ENCODE results near the gene FHIT.

Gene FHIT

GRCh38 chr3:60391292-60391691, 860.0 kb downstream of the FHIT start:
- no peaks in the 10 kb centered on the region for H3K4me1 ChIP-seq
- DNase-seq, result no peak
- H3K27me3 ChIP-seq, result no peaks in the 10 kb centered on the region
- no peaks in the 10 kb centered on the region for H3K9me3 ChIP-seq
- H3K4me3 ChIP-seq (ENCODE audit: low read depth, low read length), result no peak overlapping the region
- no peaks in the 10 kb centered on the region for H3K36me3 ChIP-seq
- no peak for TF ChIP-seq CTCF (IDR thresholded peaks at IDR 0.05; ENCODE audit: low read depth, low read length)

- Histone ChIP-seq H3K4me1 (no peaks in the 10 kb centered on the region), H3K4me3 (ENCODE audit: low read depth, low read length) (no peak overlapping the region), H3K9me3 (no peaks in the 10 kb centered on the region), H3K36me3 (no peaks in the 10 kb centered on the region), H3K27me3 (no peaks in the 10 kb centered on the region)
- no peak for DNase-seq
- TF ChIP-seq CTCF (IDR thresholded peaks at IDR 0.05; ENCODE audit: low read depth, low read length), result no peak
Measured at GRCh38 chr3:60388731-60389130, 862.5 kb downstream of the FHIT start.

- no peaks in the 10 kb centered on the region for H3K4me1 ChIP-seq
- no peak for TF ChIP-seq CTCF (IDR thresholded peaks at IDR 0.05; ENCODE audit: low read depth, low read length)
- H3K27me3 ChIP-seq, result no peaks in the 10 kb centered on the region
- H3K36me3 ChIP-seq, result no peaks in the 10 kb centered on the region
- DNase-seq, result no peak
- H3K4me3 ChIP-seq (ENCODE audit: low read depth, low read length), result no peak overlapping the region
- H3K9me3 ChIP-seq, result no peaks in the 10 kb centered on the region
Measured at GRCh38 chr3:60386306-60386705, 864.9 kb downstream of the FHIT start.

GRCh38 chr3:60384341-60384740, 866.9 kb downstream of the FHIT start:
- H3K9me3 ChIP-seq, result no peaks in the 10 kb centered on the region
- H3K36me3 ChIP-seq, result no peaks in the 10 kb centered on the region
- H3K4me3 ChIP-seq (ENCODE audit: low read depth, low read length), result no peak overlapping the region
- no peak for TF ChIP-seq CTCF (IDR thresholded peaks at IDR 0.05; ENCODE audit: low read depth, low read length)
- H3K4me1 ChIP-seq, result no peaks in the 10 kb centered on the region
- DNase-seq, result no peak
- H3K27me3 ChIP-seq, result no peaks in the 10 kb centered on the region

GRCh38 chr3:60383345-60383744, 867.9 kb downstream of the FHIT start:
- no peaks in the 10 kb centered on the region for H3K4me1 ChIP-seq
- DNase-seq, result no peak
- no peak for TF ChIP-seq CTCF (IDR thresholded peaks at IDR 0.05; ENCODE audit: low read depth, low read length)
- H3K9me3 ChIP-seq, result no peaks in the 10 kb centered on the region
- no peak overlapping the region for H3K4me3 ChIP-seq (ENCODE audit: low read depth, low read length)
- H3K36me3 ChIP-seq, result no peaks in the 10 kb centered on the region
- H3K27me3 ChIP-seq, result no peaks in the 10 kb centered on the region

- Histone ChIP-seq H3K36me3 (no peaks in the 10 kb centered on the region), H3K9me3 (no peaks in the 10 kb centered on the region), H3K27me3 (no peaks in the 10 kb centered on the region), H3K4me1 (no peaks in the 10 kb centered on the region), H3K4me3 (ENCODE audit: low read depth, low read length) (no peak overlapping the region)
- TF ChIP-seq CTCF (IDR thresholded peaks at IDR 0.05; ENCODE audit: low read depth, low read length), result no peak
- DNase-seq, result no peak
Measured at GRCh38 chr3:60366486-60366885, 884.8 kb downstream of the FHIT start.
